ENCODE data around the gene UCHL1.

GRCh38 chr4:41256131-41256739 lies 493 bp upstream of the UCHL1 start:
- no peak for TF ChIP-seq CTCF (IDR thresholded peaks at IDR 0.05)
- TF ChIP-seq ZFX (IDR thresholded peaks at IDR 0.05; ENCODE audit: borderline replicate concordance), result no peak

Data from 22Rv1 (cell line).